ENCODE results near the gene SVBP.
"Not testable (repeated sequence)": the region's sequence is repeated elsewhere in the genome, so short reads cannot be mapped to it uniquely, and the experiment has no call there.

The SVBP gene

DNA sequence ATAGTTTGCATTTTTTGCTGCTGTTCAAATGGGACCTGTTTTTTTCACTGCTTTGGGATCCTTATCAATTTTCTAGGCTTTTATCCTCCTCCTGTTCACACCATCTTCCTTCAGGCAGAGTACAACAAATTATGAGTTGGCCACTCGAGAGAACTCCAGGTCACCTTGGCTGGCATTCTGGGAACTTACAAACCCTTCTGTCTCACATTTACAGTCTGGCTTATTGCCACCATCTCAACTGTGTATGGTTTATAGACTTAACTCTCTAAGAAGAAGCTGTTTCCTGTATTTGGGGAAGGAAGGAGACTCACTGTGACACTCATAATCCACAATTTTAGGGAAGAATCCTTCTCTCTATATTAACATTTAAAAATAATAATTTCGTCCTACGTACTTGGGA, 23.8 kb upstream of the SVBP start:
- no peak for DNase-seq

- no peak for DNase-seq
Measured at GRCh38 chr1:42838482-42839190, 21.4 kb upstream of the SVBP start.

GRCh38 chr1:42837709-42838108, 20.5 kb upstream of the SVBP start:
- no peak for DNase-seq

DNA sequence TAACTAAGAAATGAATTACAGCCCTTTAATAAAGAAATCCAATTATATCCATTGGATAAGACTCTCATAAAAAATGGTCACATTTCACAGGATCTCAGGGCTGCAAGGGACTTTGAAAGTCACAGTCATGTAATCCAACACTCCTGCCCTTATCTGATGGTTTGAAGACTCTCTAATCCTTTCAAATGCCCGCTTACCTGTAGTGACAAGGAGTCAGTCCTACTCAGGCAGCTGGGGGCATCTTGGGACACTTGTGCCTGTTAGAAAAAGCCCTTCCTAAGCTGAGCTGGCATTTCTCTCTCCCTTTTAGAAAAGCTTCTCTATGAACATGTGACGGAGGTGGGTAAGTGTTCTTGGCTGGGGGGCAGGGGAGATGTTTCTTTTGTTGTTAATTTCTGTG, 18.2 kb upstream of the SVBP start:
- DNase-seq = no peak

- no peak for DNase-seq
Measured at GRCh38 chr1:42834803-42835202, 17.6 kb upstream of the SVBP start.

DNA sequence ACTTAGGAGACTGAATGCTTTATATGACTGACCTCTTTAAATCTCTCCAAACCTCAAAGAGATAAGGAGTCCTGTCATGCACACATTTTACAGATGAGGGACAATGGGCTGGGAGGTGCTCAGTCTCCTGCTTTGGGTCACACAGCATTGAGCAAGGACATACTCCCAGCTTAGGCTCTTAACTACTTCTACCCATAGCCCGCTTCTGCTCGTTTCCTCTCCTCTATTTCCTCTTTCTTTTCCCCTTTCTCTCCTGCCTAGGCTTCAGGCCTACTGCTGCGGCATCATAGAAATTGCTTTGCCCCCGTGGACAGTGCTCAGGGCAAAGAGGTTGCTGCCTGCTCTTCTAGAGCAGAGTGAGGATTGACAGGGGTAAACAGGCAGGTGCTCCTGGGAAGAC, 16.8 kb upstream of the SVBP start:
- no peak for DNase-seq

DNA sequence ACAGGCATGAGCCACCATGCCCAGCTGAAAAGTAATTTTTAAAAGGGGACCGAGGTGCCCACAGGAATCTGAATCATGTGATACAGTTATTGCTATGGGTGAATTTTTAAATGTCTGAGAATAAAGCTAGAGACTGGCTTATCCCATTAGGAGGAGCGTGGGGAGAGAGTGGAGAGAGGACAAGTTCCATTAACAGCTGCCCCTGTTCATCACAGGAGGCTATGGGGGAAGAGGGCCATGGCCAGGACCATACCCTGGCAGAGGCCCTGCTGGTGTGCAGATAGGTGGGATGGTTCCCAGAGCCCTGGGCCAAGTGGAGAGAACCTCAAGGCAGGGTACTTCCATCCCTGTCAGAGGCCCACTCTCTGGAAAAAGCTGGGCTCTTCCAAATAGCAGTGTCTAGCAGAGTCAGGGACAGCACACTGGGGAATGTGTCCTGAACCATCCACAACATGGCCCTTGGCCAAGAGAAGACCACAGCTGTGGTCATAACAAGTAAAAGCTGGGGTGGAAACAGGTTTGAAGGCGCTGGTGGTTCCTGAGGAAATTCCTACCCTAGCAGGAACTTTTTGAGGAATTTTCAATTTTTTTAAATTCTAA, 15.5 kb upstream of the SVBP start:
- DNase-seq = no peak

- DNase-seq = no peak
Measured at GRCh38 chr1:42831273-42831672, 14.1 kb upstream of the SVBP start.

DNA sequence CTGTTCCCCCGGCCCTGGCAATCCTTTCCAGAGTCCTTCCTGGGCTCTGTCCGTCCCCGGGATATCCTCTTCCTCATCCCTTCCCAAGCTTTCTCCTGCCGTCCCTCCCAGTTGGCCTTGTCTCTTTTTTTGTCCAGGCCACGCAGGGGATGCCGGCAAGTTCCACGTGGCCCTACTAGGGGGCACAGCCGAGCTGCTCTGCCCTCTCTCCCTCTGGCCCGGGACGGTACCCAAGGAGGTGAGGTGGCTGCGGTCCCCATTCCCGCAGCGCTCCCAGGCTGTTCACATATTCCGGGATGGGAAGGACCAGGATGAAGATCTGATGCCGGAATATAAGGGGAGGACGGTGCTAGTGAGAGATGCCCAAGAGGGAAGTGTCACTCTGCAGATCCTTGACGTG, 13.4 kb upstream of the SVBP start:
- no peak for DNase-seq

DNA sequence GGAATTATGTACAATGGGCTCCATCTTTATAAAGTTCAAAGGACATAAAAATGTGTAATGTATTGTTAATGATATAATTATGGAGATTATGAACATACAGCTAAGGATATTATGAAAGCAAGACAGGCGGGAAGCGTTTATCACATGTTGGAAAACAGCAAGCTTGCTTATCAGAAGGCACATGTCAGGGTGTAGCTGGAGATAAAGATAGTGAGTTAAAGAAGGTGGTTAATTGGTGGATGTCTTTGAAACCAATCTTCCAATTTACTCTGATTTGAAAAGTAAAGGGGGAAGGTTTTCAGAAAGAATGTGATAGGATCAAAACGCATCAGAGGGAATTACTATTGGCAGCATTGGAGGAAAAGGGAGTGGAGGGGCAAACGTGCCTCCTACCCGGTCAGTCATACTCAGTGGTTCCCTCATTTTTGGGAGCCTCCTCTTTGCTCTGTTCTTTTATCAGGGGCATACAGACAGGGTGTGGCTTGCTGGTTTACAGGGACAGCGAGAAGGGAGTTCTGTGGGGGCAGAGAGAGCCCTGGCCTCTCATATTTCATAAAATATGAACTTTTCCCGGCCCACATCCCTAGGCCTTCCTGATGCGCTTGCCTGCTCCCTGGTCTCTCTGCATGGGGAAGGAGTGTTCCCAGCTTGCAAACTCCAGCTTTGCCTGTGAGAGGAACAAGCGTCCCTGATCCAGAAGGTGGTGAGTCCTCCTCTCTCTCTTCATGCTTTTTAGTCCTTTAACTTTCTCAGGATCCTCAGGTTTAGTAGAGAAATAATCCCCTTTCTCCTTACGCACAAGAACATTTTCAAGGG, 8.0 kb upstream of the SVBP start:
- no peak for DNase-seq

DNA sequence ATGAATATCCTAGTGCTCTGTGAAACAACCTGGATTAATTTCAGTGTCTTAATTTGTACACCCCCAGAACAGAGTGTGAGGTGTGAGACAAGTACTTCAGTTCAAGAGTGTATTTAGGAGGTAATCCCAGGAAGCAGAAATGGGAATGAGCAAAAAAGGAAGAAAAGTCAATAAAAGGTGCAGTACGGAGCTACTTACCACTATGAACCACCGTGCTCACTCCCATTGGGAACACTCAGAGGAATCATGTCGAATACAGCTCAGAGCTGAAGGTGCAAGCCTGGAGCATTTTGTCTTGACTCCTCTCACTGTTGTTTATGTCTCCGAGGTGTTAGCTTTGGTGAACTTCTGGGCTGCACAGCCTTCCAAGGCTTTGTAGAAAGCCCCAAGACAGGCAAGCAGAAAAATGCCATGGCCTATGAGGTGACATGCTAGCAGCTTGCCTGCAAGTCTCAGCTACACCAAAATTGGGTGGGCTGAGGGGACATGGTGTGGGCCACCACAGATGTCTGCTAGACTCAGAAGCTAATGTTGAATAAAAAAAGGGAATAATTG, 7.4 kb upstream of the SVBP start:
- no peak for DNase-seq

GRCh38 chr1:42822800-42823392, 5.7 kb upstream of the SVBP start:
- DNase-seq = no peak

DNA sequence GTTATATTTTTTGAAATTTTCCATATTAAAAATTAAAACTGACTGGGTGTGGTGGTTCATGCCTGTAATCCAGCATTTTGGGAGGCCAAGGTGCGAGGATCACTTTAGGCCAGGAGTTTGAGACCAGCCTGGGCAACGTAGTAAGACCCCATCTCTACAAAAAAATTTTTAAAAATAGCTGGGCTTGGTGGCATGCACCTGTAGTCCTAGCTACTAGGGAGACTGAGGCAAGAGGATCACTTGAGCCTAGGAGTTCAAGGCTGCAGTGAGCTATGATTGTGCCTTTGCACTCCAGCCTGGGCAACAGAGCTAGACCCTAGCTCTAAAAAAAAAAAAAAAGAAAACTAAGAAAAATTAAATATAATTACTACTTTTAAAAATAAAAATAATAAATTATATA, 4.5 kb upstream of the SVBP start:
- DNase-seq = no peak

- no peak for DNase-seq
Measured at GRCh38 chr1:42820813-42821212, 3.6 kb upstream of the SVBP start.

GRCh38 chr1:42817976-42818375, 779 bp upstream of the SVBP start:
- DNase-seq = no peak

GRCh38 chr1:42817440-42817767, 207 bp upstream of the SVBP start:
- no peak for DNase-seq

DNA sequence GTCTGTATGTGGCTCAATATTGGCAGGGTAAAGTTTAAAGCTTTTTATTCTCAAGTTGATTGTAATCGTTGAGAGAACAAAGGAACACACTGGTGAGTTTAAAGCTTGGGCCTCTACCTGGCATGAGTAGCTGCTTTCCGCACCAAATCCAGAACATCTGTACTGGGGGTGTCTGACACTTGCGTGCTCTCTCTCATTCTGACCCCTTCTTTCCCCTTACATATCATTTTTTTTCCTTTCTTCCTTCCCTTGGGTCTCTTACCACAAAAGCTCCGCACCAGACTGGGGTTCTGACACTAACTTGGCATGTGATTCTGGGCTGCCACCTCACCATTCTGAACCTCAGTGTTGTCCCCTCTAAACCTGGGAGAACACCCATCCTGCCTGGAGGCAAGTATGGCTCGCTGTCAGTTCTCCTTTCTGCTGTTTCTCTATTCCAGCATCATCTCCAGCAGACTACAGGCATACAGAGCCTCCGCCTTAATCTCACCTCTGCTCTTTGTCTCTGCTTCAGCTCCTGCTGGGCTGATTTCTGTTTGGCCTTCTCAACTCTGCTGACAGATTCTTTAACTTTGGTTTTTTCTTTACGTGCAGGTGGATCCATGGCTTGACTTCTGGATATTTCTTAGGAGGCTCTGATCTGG, 1.1 kb downstream of the SVBP start:
- DNase-seq = no peak

GRCh38 chr1:42814815-42815214, 2.4 kb downstream of the SVBP start:
- not testable (repeated sequence) for DNase-seq

GRCh38 chr1:42807056-42807668, 10.0 kb downstream of the SVBP start:
- DNase-seq = no peak

DNA sequence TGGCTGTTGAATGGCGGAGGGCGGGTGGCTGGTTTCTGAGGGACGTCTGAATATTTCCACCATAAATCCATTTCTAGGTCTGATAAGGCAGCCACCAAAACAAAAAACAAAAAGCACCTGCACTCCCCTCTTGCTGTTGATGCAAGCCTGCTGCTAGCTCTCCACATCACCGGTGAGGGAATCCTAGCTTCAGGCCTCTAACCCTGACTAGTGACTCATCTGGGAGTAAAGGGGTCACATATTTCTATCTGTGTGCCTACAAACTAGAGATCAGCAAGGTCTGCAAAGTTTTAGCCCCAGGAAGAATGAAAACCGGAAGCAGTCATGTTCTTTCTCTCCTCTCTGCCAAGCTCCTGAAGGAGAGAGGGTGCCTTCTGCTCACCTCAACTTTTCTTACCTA, 10.6 kb downstream of the SVBP start:
- DNase-seq = no peak

DNA sequence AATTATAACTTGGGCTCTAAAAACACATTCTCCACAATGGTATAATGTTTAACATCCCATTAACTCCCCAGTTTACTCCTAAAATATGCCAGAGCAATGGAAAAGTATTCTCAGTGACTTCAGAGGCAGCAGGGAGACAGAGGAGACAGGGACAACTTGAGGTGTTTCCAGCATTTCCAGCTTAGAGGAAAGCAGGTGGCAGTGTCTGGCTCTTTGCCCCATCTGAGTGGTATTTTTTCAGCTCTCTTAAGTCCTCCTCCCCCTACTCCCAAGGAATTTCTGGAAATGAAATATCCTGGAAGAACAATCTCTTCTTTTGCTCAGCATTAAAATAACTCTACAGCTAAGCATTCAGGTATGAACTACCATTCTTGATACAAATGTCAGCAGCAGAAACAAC, 11.0 kb downstream of the SVBP start:
- DNase-seq = no peak

GRCh38 chr1:42801832-42802473, 15.2 kb downstream of the SVBP start:
- no peak for DNase-seq

Data from stimulated activated CD4-positive, alpha-beta T cell treated with anti-CD3 and anti-CD28 coated beads, Interleukin-12 subunit alpha, Interleukin-12 subunit beta, amount 100 ng/mL, for 4 hours (primary cell).